CD4-positive, alpha-beta T cell treated with Interleukin-4 for 1 hour (primary cell): Measurements from ENCODE around the gene MAGEA2.
"Not testable (repeated sequence)": the region's sequence is repeated elsewhere in the genome, so short reads cannot be mapped to it uniquely, and the experiment has no call there.

ENCODE experiments used
- DNase-seq, 2 donors: peaks; one replicate each; pipeline ENCODE4 v3.0.0-alpha.2; 2020 to 2022

Gene MAGEA2, protein sequence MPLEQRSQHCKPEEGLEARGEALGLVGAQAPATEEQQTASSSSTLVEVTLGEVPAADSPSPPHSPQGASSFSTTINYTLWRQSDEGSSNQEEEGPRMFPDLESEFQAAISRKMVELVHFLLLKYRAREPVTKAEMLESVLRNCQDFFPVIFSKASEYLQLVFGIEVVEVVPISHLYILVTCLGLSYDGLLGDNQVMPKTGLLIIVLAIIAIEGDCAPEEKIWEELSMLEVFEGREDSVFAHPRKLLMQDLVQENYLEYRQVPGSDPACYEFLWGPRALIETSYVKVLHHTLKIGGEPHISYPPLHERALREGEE

DNA sequence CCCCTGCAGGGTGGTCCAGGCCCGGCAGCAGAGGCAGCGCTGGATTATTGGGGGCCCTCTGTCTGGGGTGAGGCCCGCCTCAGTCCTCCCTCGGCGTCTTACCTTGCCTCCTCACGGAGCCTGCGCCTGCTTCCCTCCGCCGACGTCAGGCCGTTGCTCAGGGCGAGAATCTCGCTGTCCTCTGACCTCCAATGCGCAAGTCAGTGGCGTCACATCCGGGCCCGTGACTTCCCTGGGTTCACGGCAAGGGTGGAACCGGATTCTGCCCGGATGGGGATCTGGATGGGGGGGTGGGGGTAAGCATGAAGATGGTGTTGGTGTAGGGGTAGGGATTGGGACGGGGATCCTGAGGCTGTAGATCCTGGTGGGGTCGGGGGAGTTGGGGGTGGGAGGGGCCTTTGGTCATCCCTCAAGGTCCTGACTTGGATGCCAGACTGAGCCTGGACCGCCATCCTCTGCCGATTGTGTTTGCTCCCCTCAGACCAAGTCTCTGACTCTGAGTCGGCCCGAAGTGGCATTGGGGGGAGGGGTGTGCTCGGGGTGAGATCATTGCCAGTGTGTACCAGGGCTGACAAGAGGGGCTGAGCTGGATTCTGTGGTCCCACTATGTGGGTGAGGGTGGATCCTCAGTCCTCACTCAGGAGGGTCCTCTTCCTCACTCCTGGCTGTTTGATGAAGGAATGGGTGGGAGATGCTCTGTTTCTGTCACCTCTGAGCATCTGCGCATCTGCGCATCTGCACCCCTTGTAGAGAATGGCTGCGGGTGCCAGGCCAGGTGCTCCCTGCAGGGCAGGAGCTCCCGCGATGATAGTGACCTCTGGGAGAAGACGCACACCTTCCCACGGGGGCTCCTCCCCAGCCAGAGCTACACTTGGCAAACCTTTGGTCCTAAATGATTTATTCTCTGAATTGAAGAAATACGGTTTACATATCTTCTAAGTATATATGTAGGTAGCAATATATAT lies at the start of gene MAGEA2:
Gene MAGEA2 (minus strand): TSS at position 157 of the 965 bp plus-strand sequence. CDS start 2,479 bp downstream, outside the sequence.
- DNase-seq, result not testable (repeated sequence)

DNA sequence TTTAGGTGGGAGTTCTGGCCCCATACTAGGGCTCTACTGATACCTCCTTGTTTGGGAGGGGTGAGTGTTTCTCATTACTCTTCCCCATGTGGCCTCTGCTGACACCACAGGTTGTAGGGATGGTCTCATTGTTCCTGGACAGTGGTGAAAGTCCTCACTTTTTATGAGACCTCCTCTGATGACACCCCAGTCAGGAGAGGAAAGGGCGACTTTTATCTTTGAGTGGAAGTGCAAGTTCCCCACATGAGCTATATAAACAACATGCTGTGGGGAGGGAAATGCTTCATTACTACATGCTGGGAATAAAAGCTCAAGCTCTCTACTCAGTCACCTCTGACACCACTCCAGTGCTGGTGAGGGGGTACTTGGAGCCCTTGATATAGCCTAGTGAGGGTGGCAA lies 45.3 kb upstream of the MAGEA2 start:
- DNase-seq, result no peak

DNA sequence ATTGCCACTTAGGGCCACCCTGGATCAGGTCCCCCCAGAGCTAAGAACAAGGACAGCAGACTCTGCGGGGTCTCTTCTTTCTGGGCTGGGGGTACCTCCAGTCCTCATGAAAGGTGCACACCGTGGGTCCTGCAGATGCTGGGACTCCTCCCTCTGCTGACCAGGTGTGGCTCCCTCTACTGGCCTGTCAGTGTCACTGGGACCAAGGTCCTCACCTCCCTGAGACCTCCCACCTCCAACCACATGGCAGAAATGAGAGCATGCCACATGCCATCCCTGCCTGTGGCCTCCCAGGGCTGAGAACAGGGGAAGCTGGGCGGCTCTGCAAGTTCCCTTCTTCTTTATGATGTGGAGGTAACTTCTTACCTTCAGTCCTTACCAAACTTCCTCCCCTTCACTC lies 33.4 kb upstream of the MAGEA2 start:
- not testable (repeated sequence) for DNase-seq

DNA sequence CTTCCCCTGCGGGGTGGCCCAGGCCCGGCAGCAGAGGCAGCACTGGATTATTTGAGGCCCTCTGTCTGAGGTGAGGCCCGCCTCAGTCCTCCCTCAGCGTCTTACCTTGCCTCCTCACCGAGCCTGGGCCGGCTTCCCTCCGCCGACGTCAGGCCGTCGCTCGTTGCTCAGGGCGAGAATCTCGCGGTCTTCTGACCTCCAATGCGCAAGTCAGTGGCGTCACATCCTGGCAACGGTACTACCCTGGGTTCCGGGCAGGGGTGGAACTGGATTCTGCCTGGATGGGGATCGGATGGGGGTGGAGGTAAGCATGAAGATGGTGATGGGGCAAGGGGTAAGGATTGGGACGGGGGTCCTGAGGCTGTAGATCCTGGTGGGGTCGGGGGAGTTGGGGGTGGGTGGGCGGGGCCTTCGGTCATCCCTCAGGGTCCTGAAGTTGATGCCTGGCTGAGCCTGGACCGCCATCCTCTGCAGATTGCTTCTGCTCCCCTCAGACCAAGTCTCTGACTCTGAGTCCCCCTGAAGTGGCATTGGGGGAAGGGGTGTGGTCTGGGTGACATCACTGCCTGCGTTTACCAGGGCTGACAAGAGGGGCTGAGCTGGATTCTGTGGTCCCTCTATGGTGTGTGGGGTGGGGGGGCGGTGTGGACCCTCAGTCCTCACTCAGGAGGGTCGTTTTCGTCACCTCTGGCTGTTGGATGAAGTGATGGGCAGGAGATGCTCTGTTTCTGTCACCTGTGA lies 16.1 kb upstream of the MAGEA2 start, which contains the start of gene MAGEA6:
Gene MAGEA6 (minus strand): TSS at position 141 of the 741 bp plus-strand sequence. CDS start 2,039 bp downstream, outside the sequence.
- DNase-seq, result not testable (repeated sequence)

DNA sequence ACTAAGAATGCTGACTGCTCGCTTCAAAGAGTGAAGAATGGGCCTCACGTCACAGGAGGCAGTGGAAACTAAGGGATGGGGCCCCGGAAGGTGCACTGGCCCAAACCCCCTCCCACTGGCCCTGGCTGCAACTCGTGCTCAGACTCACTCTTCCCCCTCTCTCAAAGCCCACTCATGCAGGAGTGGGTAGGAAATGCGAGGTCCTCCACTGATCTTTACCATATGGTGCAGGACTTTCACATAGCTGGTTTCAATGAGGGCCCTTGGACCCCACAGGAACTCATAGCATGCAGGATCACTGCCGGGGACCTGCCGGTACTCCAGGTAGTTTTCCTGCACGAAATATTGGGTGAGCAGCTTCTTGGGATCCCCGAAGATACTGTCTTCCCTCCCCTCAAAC lies 12.9 kb upstream of the MAGEA2 start:
- not testable (repeated sequence) for DNase-seq

DNA sequence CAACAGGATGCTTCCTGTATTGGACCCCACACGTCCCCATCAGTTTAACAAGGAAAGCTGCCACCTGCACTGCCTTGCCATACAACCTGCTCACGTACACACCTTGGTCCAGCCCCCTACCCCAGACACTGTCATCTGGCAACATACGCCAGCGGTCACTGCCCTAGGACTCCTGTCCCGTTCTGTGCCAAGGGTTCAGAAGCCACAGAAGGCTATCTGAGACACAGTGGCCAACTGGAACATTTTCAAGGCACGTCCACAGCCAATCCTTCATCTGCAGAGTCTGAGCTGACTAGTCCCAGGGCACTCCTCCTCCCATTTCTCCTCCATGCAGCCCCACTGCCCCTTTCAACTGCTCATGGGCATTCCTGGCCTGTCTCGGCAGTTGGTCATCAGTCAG lies 7.9 kb upstream of the MAGEA2 start:
- not testable (repeated sequence) for DNase-seq

DNA sequence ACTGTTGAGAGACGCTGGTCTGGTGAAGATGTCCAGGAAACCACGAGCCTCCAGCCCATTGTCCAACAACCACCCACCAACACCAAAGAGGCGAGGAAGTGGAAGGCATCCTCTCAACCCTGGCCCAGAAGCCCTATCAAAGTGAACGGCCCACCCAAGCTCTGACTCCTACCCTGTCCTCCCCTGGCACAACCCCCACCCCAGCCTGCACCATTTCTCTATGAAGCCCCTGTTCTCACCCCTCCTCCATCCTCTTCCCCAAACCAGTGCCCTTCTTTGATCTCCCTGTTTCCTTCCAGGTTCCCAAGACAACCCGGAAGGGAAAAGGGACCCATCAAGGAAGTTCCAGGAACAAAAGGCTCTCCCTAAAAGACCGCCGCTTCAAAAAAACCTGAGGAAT lies 5.9 kb upstream of the MAGEA2 start:
- not testable (repeated sequence) for DNase-seq

DNA sequence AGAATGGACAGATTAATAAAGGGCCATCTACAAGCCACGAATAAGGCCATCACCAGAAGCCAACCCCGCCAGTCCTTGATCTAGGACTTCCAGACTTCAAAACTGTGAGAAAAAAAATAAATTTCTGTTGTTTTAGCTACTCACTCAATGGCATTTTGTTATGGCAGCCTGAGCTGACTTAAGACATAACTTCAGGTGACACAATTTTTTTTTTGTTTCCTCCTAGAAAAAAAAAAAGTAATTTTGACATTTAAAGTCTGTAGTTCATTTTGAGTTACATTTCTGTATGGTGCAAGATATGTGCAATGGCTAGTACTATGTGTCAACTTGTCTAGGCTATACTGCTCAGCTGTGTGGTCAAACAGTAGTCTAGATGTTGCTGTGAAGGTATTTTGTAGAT lies 5.3 kb upstream of the MAGEA2 start, which contains the start of gene CSAG3:
Gene CSAG3 (plus strand): TSS at position 301 of the 400 bp plus-strand sequence.
- DNase-seq, result not testable (repeated sequence)

DNA sequence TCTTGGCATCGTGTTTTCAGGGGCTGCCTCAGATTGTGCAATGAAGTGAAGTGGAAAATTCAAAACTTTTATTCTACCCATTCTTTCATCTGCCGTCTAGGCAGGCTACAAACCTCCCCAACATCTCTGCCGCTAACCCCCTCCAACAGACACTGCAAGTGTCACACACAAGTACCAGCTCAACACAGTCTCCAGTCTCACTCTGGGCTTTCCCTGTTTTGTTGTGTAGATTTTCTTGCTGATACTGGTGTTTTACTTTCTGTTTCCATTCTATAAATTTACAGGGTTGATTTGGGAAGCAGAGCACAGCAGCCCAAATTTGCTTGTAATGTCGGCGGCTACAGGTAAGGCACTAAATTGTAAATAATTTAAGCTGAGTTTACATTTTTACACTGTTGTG lies 1.2 kb upstream of the MAGEA2 start:
- DNase-seq, result not testable (repeated sequence)

DNA sequence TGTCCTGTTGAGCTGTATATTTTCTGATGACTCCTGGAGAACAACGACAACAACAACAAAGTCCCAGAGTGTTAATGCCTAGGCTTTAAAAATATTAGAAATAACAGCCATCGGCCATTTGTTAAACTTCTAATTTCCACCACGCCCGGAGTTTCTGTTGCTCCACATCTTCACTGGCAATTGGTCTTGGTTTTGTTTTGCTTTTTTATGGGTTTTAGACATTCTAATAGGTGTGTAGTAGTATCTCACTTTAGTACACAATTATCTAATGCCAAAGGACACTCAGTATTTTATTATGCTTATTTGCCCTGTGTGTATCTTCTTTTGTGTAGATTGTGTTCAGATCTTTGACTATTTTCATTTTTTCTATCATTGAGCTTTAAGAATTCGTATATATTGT lies 15.1 kb downstream of the MAGEA2 start:
- no peak for DNase-seq

DNA sequence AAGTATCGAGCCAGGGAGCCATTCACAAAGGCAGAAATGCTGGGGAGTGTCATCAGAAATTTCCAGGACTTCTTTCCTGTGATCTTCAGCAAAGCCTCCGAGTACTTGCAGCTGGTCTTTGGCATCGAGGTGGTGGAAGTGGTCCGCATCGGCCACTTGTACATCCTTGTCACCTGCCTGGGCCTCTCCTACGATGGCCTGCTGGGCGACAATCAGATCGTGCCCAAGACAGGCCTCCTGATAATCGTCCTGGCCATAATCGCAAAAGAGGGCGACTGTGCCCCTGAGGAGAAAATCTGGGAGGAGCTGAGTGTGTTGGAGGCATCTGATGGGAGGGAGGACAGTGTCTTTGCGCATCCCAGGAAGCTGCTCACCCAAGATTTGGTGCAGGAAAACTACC lies 17.1 kb downstream of the MAGEA2 start:
- DNase-seq, result not testable (repeated sequence)

DNA sequence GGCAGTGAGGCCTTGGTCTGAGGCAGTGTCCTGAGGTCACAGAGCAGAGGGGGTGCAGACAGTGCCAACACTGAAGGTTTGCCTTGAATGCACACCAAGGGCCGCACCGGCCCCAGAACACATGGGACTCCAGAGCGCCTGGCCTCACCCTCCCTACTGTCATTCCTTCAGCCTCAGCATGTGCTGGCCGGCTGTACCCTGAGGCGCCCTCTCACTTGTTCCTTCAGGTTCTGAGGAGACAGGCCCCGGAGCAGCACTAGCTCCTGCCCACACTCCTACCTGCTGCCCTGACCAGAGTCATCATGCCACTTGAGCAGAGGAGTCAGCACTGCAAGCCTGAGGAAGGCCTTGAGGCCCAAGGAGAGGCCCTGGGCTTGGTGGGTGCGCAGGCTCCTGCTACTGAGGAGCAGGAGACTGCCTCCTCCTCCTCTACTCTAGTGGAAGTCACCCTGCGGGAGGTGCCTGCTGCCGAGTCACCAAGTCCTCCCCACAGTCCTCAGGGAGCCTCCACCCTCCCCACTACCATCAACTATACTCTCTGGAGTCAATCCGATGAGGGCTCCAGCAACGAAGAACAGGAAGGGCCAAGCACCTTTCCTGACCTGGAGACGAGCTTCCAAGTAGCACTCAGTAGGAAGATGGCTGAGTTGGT lies 17.7 kb downstream of the MAGEA2 start:
- DNase-seq, result no peak

DNA sequence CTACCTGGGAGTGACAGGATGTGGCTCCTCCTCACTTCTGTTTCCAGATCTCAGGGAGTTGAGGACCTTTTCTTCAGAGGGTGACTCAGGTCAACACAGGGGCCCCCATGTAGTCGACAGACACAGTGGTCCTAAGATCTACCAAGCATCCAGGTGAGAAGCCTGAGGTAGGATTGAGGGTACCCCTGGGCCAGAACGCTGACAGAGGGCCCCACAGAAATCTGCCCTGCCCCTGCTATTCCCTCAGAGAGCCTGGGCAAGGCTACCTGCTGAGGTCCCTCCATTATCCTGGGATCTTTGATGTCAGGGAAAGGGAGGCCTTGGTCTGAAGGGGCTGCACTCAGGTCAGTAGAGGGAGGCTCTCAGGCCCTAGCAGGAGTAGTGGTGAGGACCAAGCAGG lies 18.5 kb downstream of the MAGEA2 start:
- DNase-seq, result no peak

DNA sequence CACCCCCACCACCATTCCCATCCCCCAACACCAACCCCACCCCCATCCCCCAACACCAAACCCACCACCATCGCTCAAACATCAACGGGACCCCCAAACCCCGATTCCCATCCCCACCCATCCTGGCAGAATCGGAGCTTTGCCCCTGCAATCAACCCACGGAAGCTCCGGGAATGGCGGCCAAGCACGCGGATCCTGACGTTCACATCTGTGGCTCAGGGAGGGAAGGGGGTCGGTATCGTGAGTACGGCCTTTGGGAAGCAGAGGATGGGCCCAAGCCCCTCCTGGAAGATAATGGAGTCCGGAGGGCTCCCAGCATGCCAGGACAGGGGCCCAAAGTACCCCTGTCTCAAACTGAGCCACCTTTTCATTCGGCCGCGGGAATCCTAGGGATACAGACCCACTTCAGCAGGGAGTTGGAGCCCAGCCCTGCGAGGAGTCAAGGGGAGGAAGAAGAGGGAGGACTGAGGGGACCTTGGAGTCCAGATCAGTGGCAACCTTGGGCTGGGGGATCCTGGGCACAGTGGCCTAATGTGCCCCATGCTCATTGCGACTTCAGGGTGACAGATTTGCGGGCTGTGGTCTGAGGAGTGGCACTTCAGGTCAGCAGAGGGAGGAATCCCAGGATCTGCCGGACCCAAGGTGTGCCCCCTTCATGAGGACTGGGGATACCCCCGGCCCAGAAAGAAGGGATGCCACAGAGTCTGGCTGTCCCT lies 19.3 kb downstream of the MAGEA2 start:
- not testable (repeated sequence) for DNase-seq

DNA sequence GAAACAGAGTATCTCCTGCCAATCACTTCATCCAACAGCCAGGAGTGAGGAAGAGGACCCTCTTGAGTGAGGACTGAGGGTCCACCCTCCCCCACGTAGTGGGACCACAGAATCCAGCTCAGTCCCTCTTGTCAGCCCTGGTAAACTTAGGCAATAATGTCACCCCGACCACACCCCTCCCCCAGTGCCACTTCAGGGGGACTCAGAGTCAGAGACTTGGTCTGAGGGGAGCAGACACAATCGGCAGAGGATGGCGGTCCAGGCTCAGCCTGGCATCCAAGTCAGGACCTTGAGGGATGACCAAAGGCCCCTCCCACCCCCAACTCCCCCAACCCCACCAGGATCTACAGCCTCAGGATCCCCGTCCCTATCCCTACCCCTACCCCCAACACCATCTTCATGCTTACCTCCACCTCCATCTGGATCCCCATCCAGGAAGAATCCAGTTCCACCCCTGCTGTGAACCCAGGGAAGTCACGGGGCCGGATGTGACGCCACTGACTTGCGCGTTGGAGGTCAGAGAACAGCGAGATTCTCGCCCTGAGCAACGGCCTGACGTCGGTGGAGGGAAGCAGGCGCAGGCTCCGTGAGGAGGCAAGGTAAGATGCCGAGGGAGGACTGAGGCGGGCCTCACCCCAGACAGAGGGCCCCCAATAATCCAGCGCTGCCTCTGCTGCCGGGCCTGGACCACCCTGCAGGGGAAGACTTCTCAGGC lies 20.2 kb downstream of the MAGEA2 start, which contains the start of the genes CSAG1 and MAGEA12:
Gene CSAG1 (minus strand): TSS at position 461 of the 715 bp plus-strand sequence. CDS start 1,261 bp downstream, outside the sequence.
Gene MAGEA12 (plus strand): TSS at position 497 of the 715 bp plus-strand sequence. CDS start 2,405 bp downstream, outside the sequence.
- no peak for DNase-seq

DNA sequence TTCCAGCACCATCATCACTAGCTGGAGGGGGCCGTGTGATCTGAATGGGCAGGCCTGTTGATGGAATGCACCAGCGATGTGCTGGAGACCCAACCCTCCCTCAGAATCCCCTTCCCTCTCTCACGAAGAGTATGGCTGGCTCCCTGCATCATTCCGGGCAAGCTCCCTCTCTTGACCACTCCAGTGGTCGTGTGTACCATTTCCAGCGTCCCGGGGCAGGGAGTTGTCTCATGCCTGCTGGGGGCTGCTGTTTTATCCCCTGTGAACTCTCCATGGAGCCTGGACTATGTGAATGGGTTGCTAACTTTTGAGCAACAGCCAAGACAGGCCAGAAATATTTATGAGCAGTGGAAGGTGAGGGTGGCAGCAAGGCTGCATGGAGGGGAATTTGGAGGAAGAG lies 28.2 kb downstream of the MAGEA2 start:
- DNase-seq, result no peak

DNA sequence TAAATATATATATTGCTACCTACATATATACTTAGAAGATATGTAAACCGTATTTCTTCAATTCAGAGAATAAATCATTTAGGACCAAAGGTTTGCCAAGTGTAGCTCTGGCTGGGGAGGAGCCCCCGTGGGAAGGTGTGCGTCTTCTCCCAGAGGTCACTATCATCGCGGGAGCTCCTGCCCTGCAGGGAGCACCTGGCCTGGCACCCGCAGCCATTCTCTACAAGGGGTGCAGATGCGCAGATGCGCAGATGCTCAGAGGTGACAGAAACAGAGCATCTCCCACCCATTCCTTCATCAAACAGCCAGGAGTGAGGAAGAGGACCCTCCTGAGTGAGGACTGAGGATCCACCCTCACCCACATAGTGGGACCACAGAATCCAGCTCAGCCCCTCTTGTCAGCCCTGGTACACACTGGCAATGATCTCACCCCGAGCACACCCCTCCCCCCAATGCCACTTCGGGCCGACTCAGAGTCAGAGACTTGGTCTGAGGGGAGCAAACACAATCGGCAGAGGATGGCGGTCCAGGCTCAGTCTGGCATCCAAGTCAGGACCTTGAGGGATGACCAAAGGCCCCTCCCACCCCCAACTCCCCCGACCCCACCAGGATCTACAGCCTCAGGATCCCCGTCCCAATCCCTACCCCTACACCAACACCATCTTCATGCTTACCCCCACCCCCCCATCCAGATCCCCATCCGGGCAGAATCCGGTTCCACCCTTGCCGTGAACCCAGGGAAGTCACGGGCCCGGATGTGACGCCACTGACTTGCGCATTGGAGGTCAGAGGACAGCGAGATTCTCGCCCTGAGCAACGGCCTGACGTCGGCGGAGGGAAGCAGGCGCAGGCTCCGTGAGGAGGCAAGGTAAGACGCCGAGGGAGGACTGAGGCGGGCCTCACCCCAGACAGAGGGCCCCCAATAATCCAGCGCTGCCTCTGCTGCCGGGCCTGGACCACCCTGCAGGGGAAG lies 39.5 kb downstream of the MAGEA2 start, which contains the start of gene MAGEA2B:
Gene MAGEA2B (plus strand): TSS at position 814 of the 973 bp plus-strand sequence. CDS start 2,479 bp downstream, outside the sequence.
- DNase-seq, result not testable (repeated sequence)

DNA sequence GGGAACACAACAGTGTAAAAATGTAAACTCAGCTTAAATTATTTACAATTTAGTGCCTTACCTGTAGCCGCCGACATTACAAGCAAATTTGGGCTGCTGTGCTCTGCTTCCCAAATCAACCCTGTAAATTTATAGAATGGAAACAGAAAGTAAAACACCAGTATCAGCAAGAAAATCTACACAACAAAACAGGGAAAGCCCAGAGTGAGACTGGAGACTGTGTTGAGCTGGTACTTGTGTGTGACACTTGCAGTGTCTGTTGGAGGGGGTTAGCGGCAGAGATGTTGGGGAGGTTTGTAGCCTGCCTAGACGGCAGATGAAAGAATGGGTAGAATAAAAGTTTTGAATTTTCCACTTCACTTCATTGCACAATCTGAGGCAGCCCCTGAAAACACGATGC lies 40.4 kb downstream of the MAGEA2 start:
- not testable (repeated sequence) for DNase-seq

DNA sequence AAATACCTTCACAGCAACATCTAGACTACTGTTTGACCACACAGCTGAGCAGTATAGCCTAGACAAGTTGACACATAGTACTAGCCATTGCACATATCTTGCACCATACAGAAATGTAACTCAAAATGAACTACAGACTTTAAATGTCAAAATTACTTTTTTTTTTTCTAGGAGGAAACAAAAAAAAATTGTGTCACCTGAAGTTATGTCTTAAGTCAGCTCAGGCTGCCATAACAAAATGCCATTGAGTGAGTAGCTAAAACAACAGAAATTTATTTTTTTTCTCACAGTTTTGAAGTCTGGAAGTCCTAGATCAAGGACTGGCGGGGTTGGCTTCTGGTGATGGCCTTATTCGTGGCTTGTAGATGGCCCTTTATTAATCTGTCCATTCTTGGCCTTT lies 44.5 kb downstream of the MAGEA2 start, which contains the start of gene CSAG2:
Gene CSAG2 (minus strand): TSS at position 101 of the 400 bp plus-strand sequence. CDS start 161 bp downstream, outside the sequence.
- not testable (repeated sequence) for DNase-seq
